NCI-H128 (cell line): ENCODE data around the gene PIGS.
"Not testable (repeated sequence)": the region's sequence is repeated elsewhere in the genome, so short reads cannot be mapped to it uniquely, and the experiment has no call there.

ENCODE experiments used
- DNase-seq: peaks from one replicate; lab custom pipeline; 2025; ENCODE audit not compliant: unreplicated experiment; lab: John Stamatoyannopoulos, UW

The PIGS gene

DNA sequence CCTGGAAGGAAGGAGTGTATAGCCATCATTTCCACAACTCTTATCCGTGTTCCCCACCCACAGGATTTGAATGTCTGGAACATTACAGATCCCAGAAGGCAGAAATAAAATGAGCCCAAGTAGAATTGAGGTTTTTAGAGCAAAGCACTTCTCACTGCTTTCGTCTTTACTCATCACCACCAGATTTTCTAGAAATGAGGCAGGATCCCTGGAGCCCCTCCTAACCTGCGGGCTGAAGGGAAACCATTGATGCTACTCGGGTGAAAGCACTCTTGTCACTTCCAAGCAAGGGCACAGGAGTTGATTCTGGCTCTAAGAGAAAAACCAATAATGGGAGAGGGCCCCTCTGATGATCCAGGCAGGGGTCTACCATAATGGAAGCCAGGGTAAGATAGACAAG is 8.2 kb upstream of the PIGS start:
- no peak for DNase-seq

DNA sequence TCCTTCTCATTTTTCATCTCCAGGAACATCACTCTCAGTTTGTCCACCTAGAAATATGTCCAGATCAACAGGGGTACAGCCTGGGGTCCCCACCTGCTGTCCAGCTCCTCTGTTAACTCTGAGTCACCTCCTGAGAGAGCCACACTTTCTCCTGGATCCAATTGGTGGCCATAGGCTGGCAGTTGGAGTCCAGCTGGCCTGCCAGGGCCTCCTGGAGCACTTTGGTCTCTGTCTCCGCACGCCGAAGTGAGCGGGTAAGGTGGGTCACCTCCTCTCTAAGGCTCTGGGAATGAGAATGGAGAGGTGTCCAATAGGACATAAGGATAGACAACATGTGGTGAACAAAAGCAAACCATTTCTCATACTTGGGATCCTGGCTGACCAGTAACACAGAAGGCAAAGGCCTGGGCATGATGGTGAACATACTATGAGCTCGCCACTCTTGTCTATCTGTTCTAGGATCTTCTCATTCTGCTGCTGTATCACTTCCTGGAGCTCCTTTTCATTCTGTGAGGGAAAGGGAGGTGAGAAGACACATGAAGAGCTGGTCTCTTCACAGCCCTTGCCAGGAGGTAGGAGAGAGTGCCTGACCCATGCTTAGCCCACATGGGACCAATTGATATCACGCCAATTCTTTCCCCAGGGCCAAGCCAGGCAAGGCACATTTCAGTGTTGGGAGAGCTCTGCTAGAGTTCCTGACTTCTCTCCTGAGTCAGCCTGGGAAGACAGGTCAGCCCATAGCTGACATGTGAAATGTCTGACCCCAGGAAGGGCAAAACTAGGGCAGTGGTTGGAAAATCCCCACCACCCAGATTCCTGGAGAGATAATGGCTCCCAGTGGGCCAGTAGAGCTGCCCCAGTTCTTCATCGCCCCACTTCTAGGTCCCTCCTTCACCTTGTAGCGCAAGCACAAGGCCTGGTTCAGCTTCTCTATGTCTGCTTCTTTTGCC is 7.2 kb upstream of the PIGS start:
- DNase-seq = no peak

DNA sequence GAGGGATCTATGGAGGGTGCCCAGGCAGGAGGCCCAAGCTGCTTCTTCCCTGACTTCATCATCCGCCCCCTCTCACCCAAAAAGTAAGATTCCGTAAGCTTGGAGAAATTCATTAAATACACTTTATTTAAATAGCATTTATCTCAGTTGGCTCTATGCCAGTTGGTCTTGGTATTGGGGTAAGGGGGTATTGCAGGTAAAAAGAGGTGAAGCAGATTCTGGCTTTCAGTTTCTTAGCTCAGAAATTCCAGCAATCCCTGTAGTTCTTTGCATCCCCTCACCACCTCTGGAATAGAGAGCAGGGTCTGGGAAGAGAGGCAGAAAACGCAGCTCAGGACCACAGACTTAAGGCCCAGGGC is 6.1 kb upstream of the PIGS start:
- DNase-seq = no peak

DNA sequence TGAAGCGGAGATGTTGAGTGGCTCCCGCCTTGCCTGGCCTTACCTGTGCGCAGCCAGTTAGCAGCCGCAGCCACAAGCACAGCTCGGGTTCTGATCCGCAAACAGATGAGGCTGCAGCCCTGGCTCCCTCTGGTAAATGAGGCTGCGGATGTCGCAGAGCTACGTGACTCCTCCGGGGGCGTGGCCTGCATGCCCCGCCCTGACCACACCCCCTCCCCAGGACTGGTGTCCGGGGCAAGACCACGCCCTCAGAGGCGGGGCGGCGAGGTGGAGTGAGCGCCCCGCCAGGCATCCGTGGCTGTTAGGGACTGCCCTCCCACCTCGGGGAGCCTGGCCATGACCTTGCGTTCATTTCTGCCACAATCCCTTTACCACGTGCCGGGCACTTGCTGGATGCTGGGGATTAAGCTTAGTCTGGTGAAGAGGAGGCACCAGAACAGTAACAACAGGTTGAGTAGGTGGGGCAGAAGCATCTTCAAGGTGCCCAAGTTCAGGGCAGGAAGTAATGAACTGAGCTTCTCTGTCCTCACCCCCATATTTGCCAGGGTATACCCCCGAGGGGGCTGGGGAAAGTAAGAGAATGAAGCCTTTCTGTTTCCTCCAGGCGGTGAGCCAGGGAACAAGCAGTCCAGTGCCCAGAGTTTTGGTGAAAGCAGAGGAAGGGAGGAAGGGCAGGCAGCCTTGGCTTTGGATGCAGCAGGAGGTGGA is 5.6 kb upstream of the PIGS start, which contains the start of gene ALDOC:
Gene ALDOC, minus strand, starts transcription at position 138 of the 708 bp plus-strand sequence. CDS start 1,363 bp downstream, outside the sequence.
- DNase-seq = peak; percentile 90

DNA sequence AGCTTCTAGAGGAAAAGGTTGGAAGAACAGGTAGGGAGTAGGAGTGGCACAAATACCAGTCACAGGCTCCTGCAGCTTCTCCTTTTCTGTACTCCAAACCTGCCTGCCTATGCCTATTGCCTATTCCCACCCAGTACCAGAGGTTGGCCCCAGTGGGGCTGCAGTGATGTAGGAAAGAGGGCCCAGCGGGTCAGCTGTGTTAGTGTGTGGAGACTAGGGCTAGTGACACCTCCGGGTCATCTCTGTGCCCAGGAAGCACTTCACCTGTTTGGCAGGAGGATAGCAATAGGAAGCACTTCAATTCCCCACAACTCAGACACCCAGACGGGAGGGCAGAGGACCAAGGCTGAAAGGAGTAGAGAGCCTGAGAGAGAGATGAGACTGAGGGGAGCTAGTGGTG is 4.7 kb upstream of the PIGS start:
- DNase-seq = not testable (repeated sequence)

- no peak for DNase-seq
Measured at GRCh38 chr17:28575126-28575795, 3.9 kb upstream of the PIGS start.

DNA sequence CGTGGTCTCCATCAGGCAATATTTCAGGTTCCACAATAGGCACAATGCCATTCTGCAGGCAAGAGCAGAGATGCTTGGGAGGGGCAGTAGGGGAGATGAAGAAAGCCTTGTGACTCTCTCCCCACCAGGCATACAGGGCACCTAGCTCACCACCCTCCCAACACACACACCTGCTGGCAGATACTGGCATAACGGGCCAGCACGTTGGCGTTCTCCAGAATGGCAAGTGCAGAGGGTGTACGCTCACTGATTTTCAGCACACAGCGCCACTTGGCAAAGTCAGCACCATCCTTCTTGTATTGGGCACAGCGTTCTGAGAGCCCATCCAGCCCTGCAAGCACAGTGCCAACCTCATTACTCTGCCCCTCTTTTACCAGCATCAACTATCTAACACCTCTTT is 3.2 kb upstream of the PIGS start:
- no peak for DNase-seq

DNA sequence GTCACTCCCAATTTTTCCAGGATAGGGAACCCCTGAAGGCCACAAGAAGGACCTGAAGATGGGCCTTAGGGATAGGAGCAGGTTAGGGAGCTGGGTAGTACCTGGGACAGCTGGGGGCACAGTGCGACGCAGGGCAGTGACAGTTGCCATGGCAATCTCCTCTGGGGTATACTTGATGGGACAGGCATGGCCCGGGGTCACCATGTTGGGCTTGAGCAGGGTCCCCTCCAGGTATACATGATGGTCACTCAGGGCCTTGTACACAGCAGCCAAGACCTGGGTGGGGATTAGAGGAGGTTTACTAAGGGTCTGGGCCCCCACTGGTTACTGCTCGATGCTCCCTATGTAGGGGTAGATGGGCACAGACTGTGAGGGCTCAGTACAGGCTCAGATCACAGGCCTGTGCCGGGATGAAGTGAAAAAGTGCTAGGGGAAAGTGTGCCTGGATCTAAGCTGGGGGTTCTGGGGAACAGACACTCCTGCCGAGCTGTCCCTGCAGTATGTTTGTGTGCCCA is 2.7 kb upstream of the PIGS start:
- no peak for DNase-seq

- no peak for DNase-seq
Measured at GRCh38 chr17:28573521-28573920, 2.2 kb upstream of the PIGS start.

DNA sequence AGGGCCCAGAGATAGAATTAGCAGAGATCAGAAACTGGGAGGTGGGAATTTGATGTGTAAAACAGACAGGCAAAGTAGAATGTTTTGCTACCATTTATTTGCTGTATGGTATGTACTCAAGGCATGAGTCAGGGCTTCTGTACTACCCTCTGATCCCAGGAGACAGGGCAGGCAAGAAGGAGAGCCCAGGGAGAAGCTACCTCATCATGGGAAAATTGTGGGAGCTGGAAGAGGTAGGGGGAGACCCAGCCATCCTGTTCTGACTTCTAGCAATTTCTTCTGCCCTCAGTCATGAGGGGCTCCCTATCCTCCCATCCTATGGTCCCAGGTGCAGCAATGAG is 1.7 kb upstream of the PIGS start:
- no peak for DNase-seq

- DNase-seq = no peak
Measured at GRCh38 chr17:28572259-28573039, 1.1 kb upstream of the PIGS start.

DNA sequence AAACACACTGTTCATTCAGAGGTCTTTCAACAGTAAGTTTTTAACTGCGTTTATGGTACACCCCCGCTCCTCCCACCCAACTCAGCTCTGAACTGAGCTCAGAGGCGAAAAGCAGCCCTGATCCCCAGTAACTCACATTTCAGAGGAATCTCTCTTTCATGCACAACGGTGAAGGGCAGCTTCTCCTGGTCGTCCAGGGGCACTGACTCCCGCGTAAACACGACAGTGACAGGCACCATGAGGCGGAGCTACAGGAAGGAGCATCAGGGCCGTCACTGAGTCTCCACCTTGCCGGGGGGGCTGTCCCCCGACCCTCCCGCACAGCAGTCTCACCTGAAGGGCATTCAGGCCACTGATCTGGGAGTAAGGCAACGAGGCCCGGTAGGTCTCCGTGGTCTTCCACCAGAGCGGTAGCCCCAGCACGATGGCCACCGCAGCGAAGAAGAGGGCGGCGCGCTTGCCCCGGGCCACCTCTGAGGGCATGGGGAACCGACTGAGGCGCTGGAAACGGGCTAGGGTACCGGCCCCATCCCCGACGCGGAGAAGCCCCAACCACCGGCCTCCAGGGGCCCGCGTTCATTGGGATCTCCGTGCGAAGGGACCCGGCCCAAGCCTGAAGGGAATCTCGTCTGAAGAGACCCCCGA is 486 bp downstream of the PIGS start:
- no peak for DNase-seq

DNA sequence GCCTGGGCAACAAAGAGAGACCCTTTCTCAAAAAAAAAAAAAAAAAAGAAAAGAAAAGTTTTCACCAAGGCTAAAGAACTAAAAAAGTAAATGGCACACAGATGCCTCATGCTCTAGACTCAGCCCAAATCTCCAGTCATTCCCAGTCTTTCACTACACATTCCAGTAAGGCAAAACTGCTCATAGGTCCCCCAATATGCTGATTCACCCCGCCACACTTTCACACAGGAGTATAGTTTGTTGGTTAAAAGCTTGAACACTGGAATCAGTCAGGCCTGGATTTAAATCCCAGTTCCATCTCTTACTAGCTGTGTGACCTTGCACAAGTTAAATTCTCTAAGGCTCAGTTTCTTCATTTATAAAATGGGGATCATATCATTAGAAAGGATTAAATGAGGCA is 1.9 kb downstream of the PIGS start:
- no peak for DNase-seq

GRCh38 chr17:28567604-28568003 is 3.7 kb downstream of the PIGS start:
- DNase-seq = no peak

DNA sequence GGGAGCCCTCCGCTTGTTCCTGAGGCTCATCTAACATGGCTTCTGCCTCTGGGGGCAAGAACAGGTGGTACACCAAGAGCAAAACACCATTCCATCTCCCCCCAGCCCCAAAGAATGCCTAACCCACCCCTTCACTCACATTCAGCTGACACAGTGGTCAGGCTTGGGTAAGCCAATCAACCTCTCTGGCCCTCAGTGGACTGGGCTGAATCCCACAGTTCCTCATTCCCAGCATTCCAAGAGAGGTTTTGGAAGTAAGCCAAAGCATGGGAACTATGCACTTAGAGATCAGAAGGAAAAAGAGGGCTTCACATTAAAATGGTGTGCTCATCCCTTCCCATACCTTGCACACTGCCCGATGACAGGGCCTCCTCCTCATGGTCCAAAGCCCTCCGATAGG is 7.8 kb downstream of the PIGS start:
- no peak for DNase-seq

- no peak for DNase-seq
Measured at GRCh38 chr17:28555022-28555421, 16.3 kb downstream of the PIGS start.

DNA sequence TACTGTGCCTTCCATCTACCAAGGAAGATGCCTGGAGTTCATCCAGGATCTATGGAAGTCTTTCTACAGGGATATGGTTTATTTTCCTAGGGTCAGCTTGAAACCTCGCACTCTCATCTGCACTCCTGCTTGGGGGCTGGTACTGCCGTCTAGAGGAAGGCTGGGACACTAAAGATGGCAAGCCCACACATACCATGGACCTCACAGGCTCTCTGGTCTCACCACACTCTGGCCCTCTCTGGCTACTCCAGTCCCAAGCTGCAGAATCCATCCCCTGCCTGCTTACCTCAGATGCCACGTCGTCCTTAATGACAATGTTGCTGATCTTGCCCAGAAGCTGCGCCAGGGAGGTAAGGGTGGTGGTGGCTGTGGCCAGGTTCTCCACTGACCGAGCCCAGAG is 16.8 kb downstream of the PIGS start:
- no peak for DNase-seq

GRCh38 chr17:28553000-28553505 is 18.3 kb downstream of the PIGS start:
- no peak for DNase-seq

DNA sequence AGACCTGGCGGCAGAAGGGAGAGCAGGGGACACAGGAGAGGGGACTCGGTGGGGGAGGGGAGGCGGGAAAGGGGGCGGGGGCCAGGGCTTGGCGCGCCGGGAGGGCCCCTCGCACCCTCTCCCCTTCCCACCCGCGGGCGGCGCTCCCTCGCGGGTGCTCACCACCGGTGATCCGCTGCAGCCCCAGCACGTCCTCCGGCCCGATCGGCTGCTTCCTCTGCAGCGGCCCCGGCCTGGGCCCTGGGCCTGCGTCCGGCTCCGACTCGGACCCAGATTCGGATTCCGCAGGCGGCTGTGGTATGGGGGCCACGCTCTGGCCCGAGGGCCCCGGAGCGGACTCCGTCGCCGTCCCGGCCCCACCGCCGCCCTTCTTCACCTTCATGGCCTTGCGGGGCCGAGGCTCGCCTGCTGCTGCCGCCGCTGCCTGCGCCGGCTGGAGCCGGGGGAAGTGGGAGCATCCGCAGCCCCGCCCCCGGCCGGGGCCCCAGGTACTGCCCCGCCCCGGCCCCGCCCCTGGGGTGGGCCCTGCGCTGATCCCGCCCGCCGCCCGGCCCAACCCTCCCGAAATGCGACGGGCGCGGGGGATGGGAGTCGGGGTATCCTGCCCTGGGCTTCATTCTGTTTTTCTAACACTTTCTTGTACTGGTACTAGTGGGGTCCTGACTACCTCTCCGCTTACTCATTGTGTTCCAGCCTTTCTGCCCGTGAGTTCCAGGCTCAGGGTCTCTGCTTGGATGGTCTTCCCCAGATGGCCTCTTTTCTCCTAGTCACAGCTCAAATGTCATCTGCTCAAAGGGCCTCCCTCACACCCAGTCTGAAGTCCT is 18.9 kb downstream of the PIGS start, which contains the start of gene UNC119:
Gene UNC119, minus strand, starts transcription at position 449 of the 824 bp plus-strand sequence. Its CDS starts 67 bp downstream, at position 382.
- peak; percentile 17 for DNase-seq
